A549 treated with AZD2906 at 1 μM for 4 hours (cell line): Measurements from ENCODE around the gene RPL37. TPM values are rescaled to one million over a fixed set of nuclear protein-coding genes. Genes with fewer than 3 reads are reported as not detected.

ENCODE experiments used
- total RNA-seq: library from RNA; stranded (reverse); fragments of 200-300 nt; extraction: Qiagen RNA extraction; gene quantifications from 5 replicates; pipeline ENCODE4 v1.2.3, GENCODE V29; 2022

RPL37 gene
- total RNA-seq: 2,664 to 2,779 TPM (median 2,727 TPM) in 5 replicates

DNA sequence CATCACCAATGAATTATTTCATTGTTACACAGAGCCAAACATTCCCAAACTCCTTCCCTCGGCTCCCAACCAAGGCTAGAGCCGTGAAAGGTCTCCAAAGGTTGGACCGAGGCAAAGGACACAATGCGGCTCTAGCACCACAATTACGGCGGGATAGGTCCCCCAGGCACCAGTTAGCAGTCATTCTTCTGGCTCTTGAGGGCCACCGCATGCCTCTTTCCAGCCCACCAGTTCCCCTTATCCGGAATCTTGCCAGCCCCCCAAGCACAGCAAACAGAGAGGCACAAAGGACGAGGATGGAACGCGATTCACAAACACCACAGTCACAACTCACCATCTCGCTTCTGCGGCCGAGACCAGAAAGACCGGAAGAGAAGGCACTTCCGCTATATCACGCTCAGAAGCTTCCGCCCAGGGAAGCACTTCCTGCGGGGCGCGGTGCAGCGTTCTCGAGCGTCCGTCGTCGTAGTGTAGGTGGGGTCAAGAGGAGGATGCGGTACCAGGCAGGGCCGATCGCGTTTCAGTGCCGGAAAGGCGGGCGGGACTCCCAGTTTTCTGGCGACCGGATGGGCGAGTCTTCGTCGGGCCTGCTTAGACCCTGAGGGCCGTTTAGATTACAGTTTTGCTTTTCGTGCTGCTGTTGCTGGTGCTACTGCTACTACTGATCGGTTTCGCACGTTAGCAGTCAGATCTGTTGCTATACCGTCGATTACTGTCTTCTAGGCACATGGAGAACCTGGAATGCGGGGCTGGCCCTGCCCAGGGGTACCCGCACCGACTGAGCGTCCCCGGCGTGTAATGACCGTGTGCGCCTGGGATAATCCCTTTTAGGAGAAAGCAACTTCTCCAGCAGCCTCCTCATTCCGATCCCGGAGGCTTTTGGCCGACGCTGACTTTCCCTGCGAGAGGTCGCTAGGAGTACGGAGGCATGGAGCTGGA lies at the start of gene RPL37:
Gene RPL37 (minus strand): TSS at position 374 of the 939 bp plus-strand sequence. CDS start 37 bp downstream, at position 337.

DNA sequence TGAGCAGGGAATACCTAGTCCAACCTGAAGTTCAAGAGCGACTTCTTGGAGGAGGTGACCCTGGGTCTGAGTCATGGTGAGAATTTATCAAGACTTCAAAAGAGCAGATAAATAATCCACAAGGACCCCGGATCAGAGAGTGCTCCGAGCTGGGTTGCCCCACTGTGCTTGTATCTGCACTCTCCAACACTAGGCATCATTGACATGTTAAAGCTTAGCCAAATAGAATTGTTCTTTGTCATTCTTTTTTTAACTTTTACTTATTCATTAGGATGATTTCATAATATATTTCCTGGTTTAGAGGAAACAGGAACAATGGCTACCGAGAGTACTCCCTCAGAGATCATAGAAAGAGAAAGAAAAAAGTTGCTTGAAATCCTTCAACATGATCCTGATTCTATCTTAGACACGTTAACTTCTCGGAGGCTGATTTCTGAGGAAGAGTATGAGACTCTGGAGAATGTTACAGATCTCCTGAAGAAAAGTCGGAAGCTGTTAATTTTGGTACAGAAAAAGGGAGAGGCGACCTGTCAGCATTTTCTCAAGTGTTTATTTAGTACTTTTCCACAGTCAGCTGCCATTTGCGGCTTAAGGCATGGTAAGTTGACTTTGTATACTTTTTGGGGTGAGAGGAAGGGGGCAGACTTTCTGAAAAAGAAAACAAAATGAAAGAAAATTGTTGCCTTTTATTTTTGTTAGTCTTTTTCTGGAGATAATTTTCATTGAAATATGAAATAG lies 6.2 kb upstream of the RPL37 start, which contains the start of gene CARD6:
Gene CARD6 (plus strand): TSS at position 300 of the 738 bp plus-strand sequence. CDS start 16 bp downstream, at position 316.

DNA sequence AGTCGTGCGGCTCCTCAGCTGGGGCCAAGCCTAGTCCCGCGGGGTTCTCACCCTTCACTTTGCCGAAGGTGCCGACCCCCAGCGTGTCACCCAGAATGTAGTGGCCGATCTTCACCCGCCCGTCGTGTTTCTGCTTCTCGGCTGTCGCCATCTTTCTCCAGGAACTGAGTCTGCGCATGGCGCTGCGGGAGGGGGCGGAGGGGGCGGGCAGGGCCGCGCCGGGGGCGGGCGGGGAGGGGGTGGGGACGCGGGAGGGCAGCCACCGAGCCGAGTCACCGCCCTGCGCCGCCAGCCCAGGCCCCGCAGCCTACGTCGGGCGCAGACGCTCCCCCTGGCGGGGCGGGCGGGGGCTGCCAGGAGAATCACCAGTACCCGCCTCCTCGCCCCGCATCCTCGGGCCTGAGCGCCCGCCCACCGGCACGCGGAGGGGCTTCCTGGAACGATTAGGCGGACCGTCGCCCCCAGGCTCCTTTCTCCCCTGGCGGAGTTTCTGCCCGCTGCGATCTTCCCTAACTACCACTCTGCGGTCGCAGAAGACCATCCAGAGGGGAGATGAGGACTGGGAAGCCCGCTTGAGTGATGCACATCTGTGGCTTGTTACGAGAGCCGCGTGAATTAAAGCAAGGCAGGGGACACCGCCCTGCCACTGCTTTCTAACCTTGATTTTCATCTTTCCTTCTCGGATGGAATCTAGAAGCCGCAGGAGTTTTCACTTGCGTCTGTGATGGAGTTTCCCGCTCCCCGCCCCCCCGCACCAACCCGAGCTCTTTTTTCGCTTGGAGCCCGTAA lies 36.8 kb downstream of the RPL37 start, which contains the start of gene PRKAA1:
Gene PRKAA1 (minus strand): TSS at position 363 of the 789 bp plus-strand sequence. CDS start 185 bp downstream, at position 178.

Other genes with a start within 250 kb of the RPL37 start
- 5.6 to 7.9 TPM (median 6.7 TPM) in 5 replicates for gene PTGER4, start 155.3 kb downstream of the RPL37 start, total RNA-seq
- gene TTC33, start 79.3 kb downstream of the RPL37 start, total RNA-seq: 7.7 to 17.3 TPM (median 9.2 TPM) in 5 replicates
- 27.9 to 74.1 TPM (median 37.8 TPM) in 5 replicates for gene PRKAA1, start 36.8 kb downstream of the RPL37 start, total RNA-seq
- gene CARD6, start 6.1 kb upstream of the RPL37 start, total RNA-seq: 2.2 to 3.0 TPM (median 2.4 TPM) in 5 replicates
- not detected in 5 replicates for gene C7, start 74.3 kb upstream of the RPL37 start, total RNA-seq
- gene MROH2B, start 236.1 kb upstream of the RPL37 start, total RNA-seq: not detected in 5 replicates